GM21390 (cell line): Measurements from ENCODE around the gene ERBB4.
"Not testable (repeated sequence)": the region's sequence is repeated elsewhere in the genome, so short reads cannot be mapped to it uniquely, and the experiment has no call there.

Experiments
- ATAC-seq: cut with Tn5 transposase; IDR thresholded peaks from one replicate; pipeline ENCODE4 v1.9.1; 2021; ENCODE audit not compliant: unreplicated experiment

The ERBB4 gene

GRCh38 chr2:212530373-212530772, 8.2 kb downstream of the ERBB4 start:
- ATAC-seq, result no peak

- no peak for ATAC-seq
These were observed 10.3 kb downstream of the ERBB4 start for GRCh38 chr2:212528106-212528856.

- ATAC-seq, result no peak
These were observed 12.5 kb downstream of the ERBB4 start for GRCh38 chr2:212526059-212526458.

- ATAC-seq, result no peak
These were observed 14.8 kb downstream of the ERBB4 start for GRCh38 chr2:212523756-212524155.

- no peak for ATAC-seq
These were observed 18.3 kb downstream of the ERBB4 start for GRCh38 chr2:212520340-212520739.

- no peak for ATAC-seq
These were observed 20.9 kb downstream of the ERBB4 start for GRCh38 chr2:212517693-212518092.

GRCh38 chr2:212505586-212505985, 33.0 kb downstream of the ERBB4 start:
- ATAC-seq, result no peak

- ATAC-seq, result no peak
These were observed 43.6 kb downstream of the ERBB4 start for GRCh38 chr2:212495046-212495445.

GRCh38 chr2:212494418-212495020, 44.1 kb downstream of the ERBB4 start:
- ATAC-seq, result no peak

GRCh38 chr2:212489719-212490346, 48.8 kb downstream of the ERBB4 start:
- peak; percentile 62 for ATAC-seq

- no peak for ATAC-seq
These were observed 50.0 kb downstream of the ERBB4 start for GRCh38 chr2:212488611-212489010.

GRCh38 chr2:212484563-212485080, 54.0 kb downstream of the ERBB4 start:
- no peak for ATAC-seq

- no peak for ATAC-seq
These were observed 58.2 kb downstream of the ERBB4 start for GRCh38 chr2:212480447-212480846.

- no peak for ATAC-seq
These were observed 61.0 kb downstream of the ERBB4 start for GRCh38 chr2:212477571-212477970.

- no peak for ATAC-seq
These were observed 65.4 kb downstream of the ERBB4 start for GRCh38 chr2:212473211-212473610.

GRCh38 chr2:212467551-212467950, 71.1 kb downstream of the ERBB4 start:
- not testable (repeated sequence) for ATAC-seq

GRCh38 chr2:212465456-212465855, 73.1 kb downstream of the ERBB4 start:
- no peak for ATAC-seq

- ATAC-seq, result not testable (repeated sequence)
These were observed 76.9 kb downstream of the ERBB4 start for GRCh38 chr2:212461708-212462107.

- no peak for ATAC-seq
These were observed 84.5 kb downstream of the ERBB4 start for GRCh38 chr2:212454149-212454548.

- ATAC-seq, result no peak
These were observed 86.8 kb downstream of the ERBB4 start for GRCh38 chr2:212451786-212452231.

- ATAC-seq, result no peak
These were observed 89.9 kb downstream of the ERBB4 start for GRCh38 chr2:212448698-212449097.

GRCh38 chr2:212441821-212442220, 96.8 kb downstream of the ERBB4 start:
- ATAC-seq, result no peak
